Measurements from ENCODE around the gene KIFBP. TPM values are rescaled to one million over a fixed set of nuclear protein-coding genes. Genes with fewer than 3 reads are reported as not detected.

Gene KIFBP
- total and polyA plus RNA-seq, 9 of the 15 experiments (the other 6 are each of a cell fraction or from before 2014, with no cell fraction given), result 5.6 to 23.2 (median 14.8) TPM

DNA sequence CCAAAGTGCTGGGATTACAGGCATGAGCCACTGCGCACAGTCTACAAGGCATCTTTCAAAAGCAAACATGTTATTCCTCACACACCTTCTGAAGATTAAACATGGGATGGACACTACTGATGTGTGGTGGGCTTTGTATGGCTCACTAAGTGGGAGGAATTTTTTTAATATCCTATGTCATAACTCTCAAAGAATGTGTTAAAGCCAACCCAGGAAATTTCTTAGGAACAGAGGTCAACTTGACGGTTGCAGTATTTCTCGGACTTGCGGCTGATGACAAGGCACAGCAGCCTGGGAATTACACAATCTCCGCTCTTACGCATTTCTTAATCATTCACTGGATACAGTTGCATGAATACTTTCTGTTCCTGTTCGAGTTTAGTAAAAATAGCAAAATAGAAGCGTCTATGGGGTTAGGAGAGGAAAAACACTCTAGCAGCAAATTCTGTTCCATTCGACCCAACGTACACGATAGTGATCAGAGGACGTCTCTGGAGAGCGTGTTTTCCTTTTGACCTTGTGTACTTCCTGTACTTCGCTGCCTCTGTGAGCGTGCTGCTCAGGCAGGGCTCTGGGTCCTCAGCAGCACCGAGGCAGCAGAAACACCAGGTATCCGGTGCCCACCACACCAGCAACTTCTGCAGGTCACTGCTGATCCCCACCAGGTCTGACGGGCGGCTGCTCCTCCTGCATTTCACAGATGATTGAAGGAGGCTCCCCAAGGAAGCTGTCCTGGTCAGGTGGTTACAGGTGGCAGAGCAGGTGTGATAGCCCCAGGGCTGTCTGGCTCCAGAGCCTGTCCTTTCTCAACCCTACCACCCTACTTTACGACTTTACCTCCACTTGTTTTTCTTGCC is 72.9 kb downstream of the KIFBP start (continued):
- TF ChIP-seq, protein P1, sequence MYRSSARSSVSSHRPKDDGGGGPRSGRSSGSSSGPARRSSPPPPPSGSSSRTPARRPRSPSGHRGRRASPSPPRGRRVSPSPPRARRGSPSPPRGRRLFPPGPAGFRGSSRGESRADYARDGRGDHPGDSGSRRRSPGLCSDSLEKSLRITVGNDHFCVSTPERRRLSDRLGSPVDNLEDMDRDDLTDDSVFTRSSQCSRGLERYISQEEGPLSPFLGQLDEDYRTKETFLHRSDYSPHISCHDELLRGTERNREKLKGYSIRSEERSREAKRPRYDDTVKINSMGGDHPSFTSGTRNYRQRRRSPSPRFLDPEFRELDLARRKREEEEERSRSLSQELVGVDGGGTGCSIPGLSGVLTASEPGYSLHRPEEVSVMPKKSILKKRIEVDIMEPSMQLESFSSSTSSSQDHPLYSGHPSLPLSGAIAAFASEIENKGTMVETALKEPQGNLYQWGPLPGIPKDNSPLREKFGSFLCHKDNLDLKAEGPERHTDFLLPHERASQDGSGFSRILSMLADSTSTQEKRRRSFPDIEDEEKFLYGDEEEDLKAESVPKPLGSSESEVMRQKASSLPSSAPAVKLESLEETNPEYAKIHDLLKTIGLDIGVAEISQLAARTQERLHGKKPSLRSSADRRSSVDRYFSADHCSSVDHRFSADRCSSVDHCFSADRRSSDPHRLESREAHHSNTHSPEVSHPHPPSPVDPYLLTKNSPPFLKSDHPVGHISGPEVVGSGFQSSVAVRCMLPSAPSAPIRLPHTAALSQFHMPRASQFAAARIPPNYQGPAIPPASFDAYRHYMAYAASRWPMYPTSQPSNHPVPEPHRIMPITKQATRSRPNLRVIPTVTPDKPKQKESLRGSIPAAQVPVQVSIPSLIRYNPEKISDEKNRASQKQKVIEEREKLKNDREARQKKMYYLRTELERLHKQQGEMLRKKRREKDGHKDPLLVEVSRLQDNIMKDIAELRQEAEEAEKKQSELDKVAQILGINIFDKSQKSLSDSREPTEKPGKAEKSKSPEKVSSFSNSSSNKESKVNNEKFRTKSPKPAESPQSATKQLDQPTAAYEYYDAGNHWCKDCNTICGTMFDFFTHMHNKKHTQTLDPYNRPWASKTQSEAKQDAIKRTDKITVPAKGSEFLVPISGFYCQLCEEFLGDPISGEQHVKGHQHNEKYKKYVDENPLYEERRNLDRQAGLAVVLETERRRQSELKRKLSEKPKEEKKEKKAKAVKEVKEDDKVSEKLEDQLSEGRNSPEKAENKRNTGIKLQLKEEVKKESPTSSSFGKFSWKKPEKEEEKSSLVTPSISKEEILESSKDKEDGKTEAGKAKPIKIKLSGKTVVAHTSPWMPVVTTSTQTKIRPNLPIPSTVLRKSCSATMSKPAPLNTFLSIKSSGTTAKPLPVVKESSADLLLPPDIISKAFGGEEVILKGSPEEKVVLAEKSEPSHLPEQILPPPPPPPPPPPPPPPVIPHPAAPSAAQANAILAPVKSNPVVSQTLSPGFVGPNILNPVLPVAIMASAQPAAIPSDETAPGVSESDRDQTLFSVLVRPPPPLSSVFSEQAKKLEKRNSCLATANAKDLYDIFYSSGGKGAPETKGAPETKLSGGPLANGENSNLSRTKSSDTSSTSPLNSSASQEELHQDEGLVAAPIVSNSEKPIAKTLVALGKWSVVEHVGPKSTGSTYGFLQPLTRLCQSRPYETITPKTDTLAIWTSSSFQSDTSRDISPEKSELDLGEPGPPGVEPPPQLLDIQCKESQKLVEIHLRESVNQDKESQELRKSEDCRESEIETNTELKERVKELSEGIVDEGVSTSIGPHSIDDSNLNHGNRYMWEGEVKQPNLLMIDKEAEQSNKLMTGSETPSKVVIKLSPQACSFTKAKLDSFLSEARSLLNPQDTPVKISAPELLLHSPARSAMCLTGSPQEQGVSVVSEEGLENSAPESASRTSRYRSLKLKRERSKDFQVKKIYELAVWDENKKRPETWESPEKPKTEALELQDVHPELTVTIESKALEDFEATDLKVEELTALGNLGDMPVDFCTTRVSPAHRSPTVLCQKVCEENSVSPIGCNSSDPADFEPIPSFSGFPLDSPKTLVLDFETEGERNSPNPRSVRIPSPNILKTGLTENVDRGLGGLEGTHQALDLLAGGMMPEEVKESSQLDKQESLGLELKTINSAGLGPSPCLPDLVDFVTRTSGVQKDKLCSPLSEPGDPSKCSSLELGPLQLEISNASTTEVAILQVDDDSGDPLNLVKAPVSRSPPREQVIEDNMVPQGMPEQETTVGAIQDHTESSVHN (IDR thresholded peaks at IDR 0.05; ENCODE audit: borderline replicate concordance in 1 of 2, low read depth in 1 of 2), result 0 out of 4 replicates have a peak, but pooled peaks of 1 of the 2 experiments have one; percentile 51
- TF ChIP-seq E2F5 (CRISPR knock-in tag; IDR thresholded peaks at IDR 0.05), result 0 out of 2 replicates have a peak, but pooled peaks have one; percentile 18
- TF ChIP-seq RCOR1 (IDR thresholded peaks at IDR 0.05; ENCODE audit: borderline replicate concordance in 1 of 2, low read depth in 2 of 2, low read length in 2 of 2), result 0 out of 4 replicates have a peak, but pooled peaks of 1 of the 2 experiments have one; percentile 33
- 0 out of 4 replicates have a peak, but pooled peaks of 1 of the 2 experiments have one; percentile 21 for TF ChIP-seq TEAD1 (CRISPR knock-in tag; IDR thresholded peaks at IDR 0.05)
- no peak for TF ChIP-seq ZNF121 (CRISPR knock-in tag; conservative IDR thresholded peaks at IDR 0.05)
- no peak for TF ChIP-seq ZSCAN32 (CRISPR knock-in tag; IDR thresholded peaks at IDR 0.05)
- no peak for TF ChIP-seq ZNF184 (CRISPR knock-in tag; IDR thresholded peaks at IDR 0.05)
- TF ChIP-seq ZBTB8A (IDR thresholded peaks at IDR 0.05; ENCODE audit: partially characterized antibody), result no peak
- TF ChIP-seq, protein P2, sequence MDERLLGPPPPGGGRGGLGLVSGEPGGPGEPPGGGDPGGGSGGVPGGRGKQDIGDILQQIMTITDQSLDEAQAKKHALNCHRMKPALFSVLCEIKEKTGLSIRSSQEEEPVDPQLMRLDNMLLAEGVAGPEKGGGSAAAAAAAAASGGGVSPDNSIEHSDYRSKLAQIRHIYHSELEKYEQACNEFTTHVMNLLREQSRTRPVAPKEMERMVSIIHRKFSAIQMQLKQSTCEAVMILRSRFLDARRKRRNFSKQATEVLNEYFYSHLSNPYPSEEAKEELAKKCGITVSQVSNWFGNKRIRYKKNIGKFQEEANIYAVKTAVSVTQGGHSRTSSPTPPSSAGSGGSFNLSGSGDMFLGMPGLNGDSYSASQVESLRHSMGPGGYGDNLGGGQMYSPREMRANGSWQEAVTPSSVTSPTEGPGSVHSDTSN (CRISPR knock-in tag; IDR thresholded peaks at IDR 0.05; ENCODE audit: low read depth), result no peak
- TF ChIP-seq, protein P2 (tag; conservative IDR thresholded peaks at IDR 0.05; ENCODE audit: low read depth), result peak; percentile 53
- TF ChIP-seq SMAD4 (CRISPR knock-in tag; conservative IDR thresholded peaks at IDR 0.05), result peak; percentile 66
- TF ChIP-seq ZNF354B (CRISPR knock-in tag; IDR thresholded peaks at IDR 0.05), result no peak
- TF ChIP-seq ETV5 (CRISPR knock-in tag; IDR thresholded peaks at IDR 0.05; ENCODE audit: low read depth), result no peak
- 0 out of 4 replicates have a peak, but pooled peaks of 1 of the 2 experiments have one; percentile 46 for TF ChIP-seq TBL1XR1 (IDR thresholded peaks at IDR 0.05; ENCODE audit: low read length in 2 of 2)

All from K562 (cell line).